ENCODE data around the gene FHIT.

FHIT gene

DNA sequence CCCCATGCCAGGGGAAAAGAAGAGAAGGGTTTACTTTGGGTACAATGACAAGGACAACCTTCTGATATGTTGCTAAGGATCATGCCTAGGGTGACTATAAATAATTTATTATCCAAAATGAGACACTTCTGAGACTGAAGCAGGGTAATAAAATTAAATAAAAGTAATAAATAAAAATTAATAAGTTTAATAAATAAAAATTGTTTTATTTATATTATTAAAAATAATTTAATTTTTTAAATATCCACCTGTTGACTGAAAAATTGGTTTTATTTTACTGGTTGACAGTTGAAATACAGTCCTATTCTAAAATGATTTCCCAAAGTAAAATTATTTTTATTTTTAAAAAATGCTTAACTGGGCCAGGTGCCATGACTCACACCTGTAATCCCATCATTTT is 102.0 kb downstream of the FHIT start:
- TF ChIP-seq, protein P1, sequence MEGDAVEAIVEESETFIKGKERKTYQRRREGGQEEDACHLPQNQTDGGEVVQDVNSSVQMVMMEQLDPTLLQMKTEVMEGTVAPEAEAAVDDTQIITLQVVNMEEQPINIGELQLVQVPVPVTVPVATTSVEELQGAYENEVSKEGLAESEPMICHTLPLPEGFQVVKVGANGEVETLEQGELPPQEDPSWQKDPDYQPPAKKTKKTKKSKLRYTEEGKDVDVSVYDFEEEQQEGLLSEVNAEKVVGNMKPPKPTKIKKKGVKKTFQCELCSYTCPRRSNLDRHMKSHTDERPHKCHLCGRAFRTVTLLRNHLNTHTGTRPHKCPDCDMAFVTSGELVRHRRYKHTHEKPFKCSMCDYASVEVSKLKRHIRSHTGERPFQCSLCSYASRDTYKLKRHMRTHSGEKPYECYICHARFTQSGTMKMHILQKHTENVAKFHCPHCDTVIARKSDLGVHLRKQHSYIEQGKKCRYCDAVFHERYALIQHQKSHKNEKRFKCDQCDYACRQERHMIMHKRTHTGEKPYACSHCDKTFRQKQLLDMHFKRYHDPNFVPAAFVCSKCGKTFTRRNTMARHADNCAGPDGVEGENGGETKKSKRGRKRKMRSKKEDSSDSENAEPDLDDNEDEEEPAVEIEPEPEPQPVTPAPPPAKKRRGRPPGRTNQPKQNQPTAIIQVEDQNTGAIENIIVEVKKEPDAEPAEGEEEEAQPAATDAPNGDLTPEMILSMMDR (IDR thresholded peaks at IDR 0.05; ENCODE audit: borderline replicate concordance, insufficient read depth, low read depth, low read length): no peak
- H3K4me3 ChIP-seq (ENCODE audit: low read depth, low read length): no peak overlapping the region

DNA sequence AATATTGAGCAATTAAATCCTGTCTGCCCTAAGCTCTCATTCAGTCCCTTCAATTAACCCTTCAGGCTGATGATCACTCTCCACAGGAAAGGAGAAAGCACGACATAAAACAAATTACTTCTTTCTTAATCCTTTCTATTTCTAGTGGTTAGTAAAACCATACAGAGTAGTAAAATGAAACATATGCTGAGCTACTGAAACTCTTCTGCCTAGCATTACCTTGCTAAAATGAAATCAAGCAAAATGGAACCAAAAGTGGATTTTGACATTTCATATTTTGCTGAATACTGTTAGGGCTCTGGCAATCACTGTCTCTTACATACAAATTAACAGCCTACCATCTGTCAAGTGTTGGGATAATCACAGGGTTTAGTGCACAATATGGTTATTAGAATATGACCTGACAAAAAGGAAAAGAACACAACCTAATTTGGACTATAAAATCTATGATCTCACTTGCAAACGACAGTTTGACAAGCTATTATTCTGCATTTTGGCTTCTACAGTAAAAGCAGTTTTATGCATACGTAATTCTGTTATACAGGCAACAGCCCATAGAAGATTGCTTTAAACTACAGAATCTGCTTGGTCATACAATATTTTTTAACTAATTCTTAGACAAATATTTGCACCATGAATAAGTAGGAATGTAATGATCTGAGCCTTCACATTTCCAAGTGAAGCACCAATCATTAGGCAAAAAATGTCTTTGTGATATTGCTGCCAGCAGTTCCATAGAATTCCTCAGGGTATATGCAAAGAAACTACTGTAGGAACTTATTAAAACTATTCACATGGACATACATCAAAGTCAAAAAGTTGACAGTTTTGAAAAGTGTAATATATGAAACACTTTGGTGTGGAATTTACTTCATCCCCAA is 105.0 kb downstream of the FHIT start:
- TF ChIP-seq, protein P1 (IDR thresholded peaks at IDR 0.05; ENCODE audit: borderline replicate concordance, insufficient read depth, low read depth, low read length): no peak
- no peak overlapping the region for H3K4me3 ChIP-seq (ENCODE audit: low read depth, low read length)

DNA sequence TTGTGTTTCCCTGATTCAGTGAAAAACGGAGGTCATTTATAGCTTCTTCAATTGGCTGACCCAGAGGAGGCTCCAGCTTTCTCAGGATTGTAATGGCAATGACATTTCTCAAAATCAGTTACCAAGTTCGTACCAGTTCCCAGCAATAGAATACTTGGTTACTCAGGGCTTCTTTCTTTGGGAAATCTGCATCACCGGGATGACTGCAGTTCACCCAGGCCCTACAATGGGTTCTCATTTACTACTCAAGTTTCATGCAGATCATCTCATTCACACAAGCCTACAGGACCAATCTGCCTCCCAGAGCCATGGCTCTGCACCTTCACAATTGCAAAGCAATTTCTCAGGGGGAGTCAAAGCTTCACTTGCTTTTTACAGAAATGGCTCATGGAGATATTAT is 109.6 kb downstream of the FHIT start:
- no peak overlapping the region for H3K4me3 ChIP-seq (ENCODE audit: low read depth, low read length)
- TF ChIP-seq, protein P1 (IDR thresholded peaks at IDR 0.05; ENCODE audit: borderline replicate concordance, insufficient read depth, low read depth, low read length): no peak

DNA sequence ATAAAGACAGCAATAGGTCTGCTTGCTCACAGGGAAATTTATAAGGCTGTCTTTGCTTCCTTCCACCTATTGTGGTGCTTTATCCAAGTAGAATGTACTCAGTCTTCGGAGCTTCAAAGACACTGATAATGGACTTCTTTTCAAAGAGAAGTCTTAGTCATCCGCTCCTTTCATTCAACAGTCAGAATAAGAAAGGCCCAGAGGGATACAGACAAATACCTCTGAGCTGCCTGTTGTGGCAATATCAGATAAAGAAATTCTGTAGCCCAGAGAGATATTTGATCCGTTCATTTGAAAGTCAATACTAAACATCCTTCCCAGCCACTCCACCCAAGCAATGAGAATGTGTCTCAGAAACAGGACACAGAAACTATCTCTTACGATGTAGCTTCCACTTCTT is 110.0 kb downstream of the FHIT start:
- TF ChIP-seq, protein P1 (IDR thresholded peaks at IDR 0.05; ENCODE audit: borderline replicate concordance, insufficient read depth, low read depth, low read length): no peak
- H3K4me3 ChIP-seq (ENCODE audit: low read depth, low read length): no peak overlapping the region

DNA sequence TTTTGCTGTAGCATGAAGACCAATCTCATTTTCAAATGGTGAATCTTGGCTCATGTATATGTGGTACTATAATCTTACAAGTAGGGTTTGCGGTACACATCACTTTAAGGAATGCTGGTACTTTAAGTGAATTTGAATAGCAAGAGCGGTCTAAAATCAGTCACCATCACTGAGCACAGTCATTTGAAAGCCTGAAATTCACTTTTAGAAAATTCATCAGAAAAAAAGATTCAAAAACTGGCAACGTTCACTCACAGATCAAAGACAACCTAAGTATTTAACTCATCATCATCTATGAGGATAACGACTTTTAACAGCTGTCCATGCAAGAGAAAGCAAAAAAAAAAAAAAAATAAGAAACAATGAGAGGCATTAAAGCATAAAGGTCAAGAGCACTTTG is 111.6 kb downstream of the FHIT start:
- TF ChIP-seq, protein P1 (IDR thresholded peaks at IDR 0.05; ENCODE audit: borderline replicate concordance, insufficient read depth, low read depth, low read length): no peak
- H3K4me3 ChIP-seq (ENCODE audit: low read depth, low read length): no peak overlapping the region

DNA sequence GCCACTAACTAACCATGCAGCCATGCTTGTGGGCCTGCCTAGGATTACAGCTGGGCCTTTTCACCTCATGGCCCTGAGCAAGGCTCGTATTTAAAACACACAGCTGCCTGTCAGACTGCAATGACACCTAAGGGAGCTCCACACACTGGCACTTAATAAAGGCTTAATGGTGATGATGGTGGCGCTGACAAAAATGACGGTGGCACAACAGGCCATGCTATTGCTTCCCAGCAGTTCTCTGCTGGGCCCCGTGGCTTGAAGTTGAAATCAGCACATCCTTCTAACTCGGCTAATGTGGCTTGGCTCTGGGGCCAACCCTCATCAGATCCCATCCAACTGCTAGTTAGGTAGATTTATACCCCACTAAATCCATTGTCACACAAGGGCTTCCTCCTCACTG is 112.9 kb downstream of the FHIT start:
- TF ChIP-seq, protein P1 (IDR thresholded peaks at IDR 0.05; ENCODE audit: borderline replicate concordance, insufficient read depth, low read depth, low read length): no peak
- H3K4me3 ChIP-seq (ENCODE audit: low read depth, low read length): no peak overlapping the region

DNA sequence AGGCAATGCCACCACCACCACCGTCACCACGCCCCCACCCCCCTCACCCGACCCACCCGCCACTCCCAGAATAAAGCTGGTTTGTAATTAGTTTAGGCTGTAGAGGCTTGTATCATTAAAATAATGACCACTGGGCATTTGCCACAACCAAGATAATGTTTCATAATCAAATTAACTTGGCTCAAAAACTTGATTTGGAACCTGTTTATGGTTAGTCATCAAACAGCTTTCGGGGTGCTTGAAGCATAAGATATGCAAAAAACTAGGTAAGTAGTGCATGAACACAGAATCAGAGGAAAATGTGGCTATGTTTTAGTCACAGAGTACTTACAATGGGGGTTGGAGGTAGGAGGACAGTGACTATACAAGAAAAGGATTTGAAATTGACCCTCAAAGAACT is 115.1 kb downstream of the FHIT start:
- TF ChIP-seq, protein P1 (IDR thresholded peaks at IDR 0.05; ENCODE audit: borderline replicate concordance, insufficient read depth, low read depth, low read length): no peak

More for the DNA sequence above, 115.1 kb downstream of the FHIT start:
- no peak overlapping the region for H3K4me3 ChIP-seq (ENCODE audit: low read depth, low read length)
